NCI-H2107 treated with DMSO at 0.1 percent for 48 hours (cell line): Measurements from ENCODE around the gene ZP1.

Source experiments
- DNase-seq: peaks from one replicate; lab custom pipeline; 2025; ENCODE audit not compliant: unreplicated experiment; lab: John Stamatoyannopoulos, UW

Gene ZP1

GRCh38 chr11:60844045-60844869 lies 23.1 kb upstream of the ZP1 start:
- no peak for DNase-seq

- no peak for DNase-seq
Measured at GRCh38 chr11:60844870-60845221, 22.5 kb upstream of the ZP1 start.

GRCh38 chr11:60845338-60845737 lies 22.0 kb upstream of the ZP1 start:
- DNase-seq, result no peak

- no peak for DNase-seq
Measured at GRCh38 chr11:60847281-60847680, 20.1 kb upstream of the ZP1 start.

- no peak for DNase-seq
Measured at GRCh38 chr11:60847896-60848295, 19.4 kb upstream of the ZP1 start.

GRCh38 chr11:60848714-60849151 lies 18.6 kb upstream of the ZP1 start:
- no peak for DNase-seq

- no peak for DNase-seq
Measured at GRCh38 chr11:60849641-60850520, 17.5 kb upstream of the ZP1 start.

- DNase-seq, result no peak
Measured at GRCh38 chr11:60851327-60852104, 15.8 kb upstream of the ZP1 start.

- DNase-seq, result no peak
Measured at GRCh38 chr11:60852117-60852981, 15.0 kb upstream of the ZP1 start.

- DNase-seq, result no peak
Measured at GRCh38 chr11:60852982-60853950, 14.1 kb upstream of the ZP1 start.

- DNase-seq, result no peak
Measured at GRCh38 chr11:60854140-60854846, 13.0 kb upstream of the ZP1 start.

GRCh38 chr11:60854847-60855725 lies 12.3 kb upstream of the ZP1 start:
- no peak for DNase-seq

GRCh38 chr11:60855726-60856633 lies 11.4 kb upstream of the ZP1 start, which contains the start of gene PTGDR2:
TSS of gene PTGDR2 (minus strand) at chr11:60855950. CDS start at chr11:60853722, 2,228 bp downstream.
- no peak for DNase-seq

GRCh38 chr11:60857378-60858232 lies 9.7 kb upstream of the ZP1 start:
- no peak for DNase-seq

GRCh38 chr11:60858236-60858635 lies 9.1 kb upstream of the ZP1 start:
- no peak for DNase-seq
